ENCODE measurements around the gene TMEM9.

DNA sequence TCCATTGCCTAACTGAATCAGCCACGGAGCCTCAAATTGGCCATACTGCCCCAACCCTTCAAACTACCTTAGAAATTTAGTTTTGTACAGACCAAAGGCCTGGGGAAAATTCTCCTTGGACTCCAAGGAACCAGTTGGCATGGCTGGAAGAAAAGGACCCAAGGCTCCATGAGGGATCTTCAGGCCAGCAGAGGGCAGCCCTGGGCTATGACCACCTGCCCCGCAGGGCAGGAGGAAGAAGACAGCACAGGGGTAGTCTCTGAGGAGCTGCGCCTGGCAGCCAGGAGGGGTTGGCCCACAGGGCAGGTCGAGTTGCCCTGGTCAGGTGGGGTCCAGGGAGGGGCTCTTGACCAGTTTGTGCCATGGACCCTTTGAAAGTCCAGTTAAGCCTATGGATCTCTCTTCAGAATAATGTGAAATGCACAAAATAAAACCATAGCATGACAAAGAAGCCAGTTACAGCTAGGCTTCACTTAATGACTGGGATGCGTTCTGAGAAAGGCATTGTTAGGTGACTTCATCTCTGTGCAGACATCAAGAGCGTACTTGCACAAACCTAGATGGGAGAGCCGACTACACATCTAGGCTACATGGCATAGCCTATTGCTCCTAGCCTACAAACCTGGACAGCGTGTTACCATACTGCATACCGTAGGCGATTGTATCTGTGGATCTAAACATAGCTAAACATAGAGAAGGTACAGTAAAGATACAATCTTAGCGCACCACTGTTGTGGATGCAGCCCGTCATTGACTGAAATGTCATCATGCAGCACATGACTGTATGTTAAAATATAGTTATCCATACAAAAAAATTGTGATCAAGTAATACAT is 68.2 kb downstream of the TMEM9 start:
- TF ChIP-seq, protein P1, sequence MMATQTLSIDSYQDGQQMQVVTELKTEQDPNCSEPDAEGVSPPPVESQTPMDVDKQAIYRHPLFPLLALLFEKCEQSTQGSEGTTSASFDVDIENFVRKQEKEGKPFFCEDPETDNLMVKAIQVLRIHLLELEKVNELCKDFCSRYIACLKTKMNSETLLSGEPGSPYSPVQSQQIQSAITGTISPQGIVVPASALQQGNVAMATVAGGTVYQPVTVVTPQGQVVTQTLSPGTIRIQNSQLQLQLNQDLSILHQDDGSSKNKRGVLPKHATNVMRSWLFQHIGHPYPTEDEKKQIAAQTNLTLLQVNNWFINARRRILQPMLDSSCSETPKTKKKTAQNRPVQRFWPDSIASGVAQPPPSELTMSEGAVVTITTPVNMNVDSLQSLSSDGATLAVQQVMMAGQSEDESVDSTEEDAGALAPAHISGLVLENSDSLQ (IDR thresholded peaks at IDR 0.05): no peak
- no peak for TF ChIP-seq LEF1 (IDR thresholded peaks at IDR 0.05; ENCODE audit: borderline replicate concordance)
- TF ChIP-seq SUZ12 (IDR thresholded peaks at IDR 0.05): no peak
- TF ChIP-seq FOXK2 (IDR thresholded peaks at IDR 0.05): no peak
- no peak for TF ChIP-seq BHLHE40 (IDR thresholded peaks at IDR 0.05; ENCODE audit: borderline replicate concordance)
- no peak for TF ChIP-seq HDGF (IDR thresholded peaks at IDR 0.05; ENCODE audit: borderline replicate concordance)
- TF ChIP-seq ZNF384 (IDR thresholded peaks at IDR 0.05): no peak

All from HEK293T (cell line).